HG02588 (cell line): ENCODE results near the gene RHOU.
"Not testable (repeated sequence)": the region's sequence is repeated elsewhere in the genome, so short reads cannot be mapped to it uniquely, and the experiment has no call there.

Experiments used
- ATAC-seq: cut with Tn5 transposase; IDR thresholded peaks from one replicate; pipeline ENCODE4 v1.9.1; 2021; ENCODE audit warnings: mild to moderate bottlenecking, moderate library complexity; ENCODE audit not compliant: unreplicated experiment

Gene RHOU

GRCh38 chr1:228734881-228735801, at the start of gene RHOU:
TSS of gene RHOU (plus strand) at chr1:228735479. CDS start at chr1:228735743, 264 bp downstream.
- ATAC-seq, result peak; percentile 73

- ATAC-seq, result no peak
Observed at GRCh38 chr1:228687587-228687986, 47.7 kb upstream of the RHOU start.

- no peak for ATAC-seq
Observed at GRCh38 chr1:228689255-228689654, 46.0 kb upstream of the RHOU start.

- ATAC-seq, result no peak
Observed at GRCh38 chr1:228691211-228691610, 44.1 kb upstream of the RHOU start.

DNA sequence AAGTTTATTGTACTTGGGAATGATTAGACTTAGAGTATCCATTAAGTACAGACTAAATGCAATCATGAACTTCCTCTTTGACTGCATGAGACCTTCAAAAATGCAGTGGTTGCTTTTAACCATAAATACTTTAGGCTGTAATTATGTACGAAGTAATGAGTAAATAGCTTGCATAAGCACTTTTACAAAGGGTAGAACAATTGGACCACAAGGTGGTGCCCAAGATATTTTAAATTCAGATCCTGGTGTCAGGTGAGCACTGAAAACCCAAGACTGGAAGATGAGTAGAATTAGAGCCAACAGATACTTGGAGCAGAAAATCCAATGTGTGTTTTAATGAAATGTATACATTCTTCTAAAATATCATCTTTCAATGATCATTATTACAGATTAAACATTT, 43.4 kb upstream of the RHOU start:
- ATAC-seq, result no peak

GRCh38 chr1:228694447-228694846, 40.8 kb upstream of the RHOU start:
- not testable (repeated sequence) for ATAC-seq

- no peak for ATAC-seq
Observed at GRCh38 chr1:228695015-228695955, 40.0 kb upstream of the RHOU start.

DNA sequence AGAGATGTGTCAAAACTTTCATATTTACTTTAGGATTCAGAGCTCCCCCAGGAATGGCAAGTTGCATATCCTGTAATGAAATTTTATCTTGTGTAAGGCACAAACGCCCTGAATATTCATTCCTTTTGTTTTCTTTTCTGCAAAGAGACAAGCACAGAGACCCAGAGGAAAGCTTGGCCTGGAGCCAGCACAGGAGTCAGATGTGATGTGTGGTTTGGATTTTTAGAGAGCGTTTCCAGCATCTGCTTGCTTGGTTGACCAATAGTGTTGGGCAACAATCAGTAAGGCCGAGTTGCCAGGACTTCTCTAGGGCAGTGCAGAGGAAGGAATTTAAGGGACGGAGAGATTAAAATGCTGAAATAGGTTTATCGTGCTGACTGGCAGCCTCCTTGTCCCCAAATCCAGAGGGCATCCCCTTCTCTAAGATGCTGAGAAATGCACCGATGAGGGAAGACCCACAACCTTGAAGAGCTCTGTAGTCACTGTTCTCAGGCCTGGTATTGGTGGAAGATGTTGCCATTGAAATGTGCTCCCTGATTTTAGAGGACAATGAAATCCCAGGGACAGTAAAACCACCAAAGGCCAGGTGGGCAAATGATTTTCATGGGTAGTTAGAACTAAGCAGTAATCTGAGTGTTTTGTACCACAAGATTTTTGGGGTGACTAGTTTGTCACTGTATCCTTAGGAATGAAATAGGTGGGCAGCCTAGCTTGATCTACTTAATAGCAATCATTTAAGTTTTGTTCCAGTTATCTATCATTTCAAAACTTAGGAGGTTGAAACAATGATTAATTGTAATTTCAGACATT, 37.9 kb upstream of the RHOU start:
- no peak for ATAC-seq

GRCh38 chr1:228698017-228698329, 37.3 kb upstream of the RHOU start:
- ATAC-seq, result no peak

- no peak for ATAC-seq
Observed at GRCh38 chr1:228702433-228702832, 32.8 kb upstream of the RHOU start.

GRCh38 chr1:228706305-228706704, 29.0 kb upstream of the RHOU start:
- no peak for ATAC-seq

DNA sequence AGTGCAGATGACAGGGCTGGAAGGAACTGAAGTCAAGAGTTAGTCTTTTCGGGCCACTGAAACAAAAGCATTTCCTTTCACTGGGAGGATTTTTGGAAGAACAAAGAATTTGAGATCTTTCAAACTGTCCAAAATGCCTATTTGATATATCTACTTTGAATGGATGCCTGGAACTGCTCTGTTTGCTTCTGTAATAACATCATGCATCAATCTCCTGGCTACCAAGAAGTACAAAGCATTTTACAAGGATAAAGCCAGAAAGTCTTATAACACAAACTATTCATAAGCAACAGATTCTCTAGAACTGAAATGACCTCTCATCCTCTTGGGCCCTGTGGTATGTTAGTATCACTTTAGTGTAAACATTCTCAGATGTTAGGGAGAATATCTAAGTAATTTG, 18.2 kb upstream of the RHOU start:
- no peak for ATAC-seq

DNA sequence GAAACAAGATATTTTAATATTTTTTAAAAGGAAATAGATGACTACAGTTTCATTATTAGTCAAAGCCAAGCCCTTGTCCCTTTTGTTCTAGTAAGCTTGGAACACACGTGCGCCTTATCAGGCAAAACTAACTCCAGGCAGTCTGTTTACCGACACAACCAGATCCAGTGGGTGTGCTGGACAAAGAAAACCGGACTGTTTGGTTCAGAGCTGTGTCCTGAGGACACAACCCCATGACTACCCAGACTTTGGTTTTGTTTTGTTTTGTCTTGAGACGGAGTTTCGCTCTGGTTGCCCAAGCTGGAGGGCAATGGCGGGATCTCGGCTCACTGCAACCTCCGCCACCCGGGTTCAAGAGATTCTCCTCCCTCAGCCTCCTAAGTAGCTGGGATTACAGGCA, 13.9 kb upstream of the RHOU start:
- ATAC-seq, result no peak

GRCh38 chr1:228723287-228723686, 12.0 kb upstream of the RHOU start:
- ATAC-seq, result no peak

DNA sequence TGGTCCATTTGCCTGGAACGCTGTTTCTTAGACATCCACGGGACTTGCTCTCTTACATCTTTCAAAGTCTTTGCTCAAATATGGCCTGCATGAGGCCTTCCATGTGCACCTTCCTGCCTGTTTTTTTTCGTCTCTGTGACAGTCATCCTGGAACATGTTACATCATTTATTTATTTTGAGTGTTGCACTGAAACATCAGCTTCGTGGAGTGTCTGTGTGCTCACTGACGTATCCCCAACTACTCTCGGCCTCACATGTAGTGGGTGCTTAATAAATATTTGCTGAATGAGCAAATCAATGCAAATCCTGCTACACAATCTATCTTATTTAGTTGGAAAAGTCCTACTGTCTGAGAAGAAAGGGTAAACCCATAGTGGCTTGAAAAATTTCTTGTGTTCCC, 11.4 kb upstream of the RHOU start:
- no peak for ATAC-seq

DNA sequence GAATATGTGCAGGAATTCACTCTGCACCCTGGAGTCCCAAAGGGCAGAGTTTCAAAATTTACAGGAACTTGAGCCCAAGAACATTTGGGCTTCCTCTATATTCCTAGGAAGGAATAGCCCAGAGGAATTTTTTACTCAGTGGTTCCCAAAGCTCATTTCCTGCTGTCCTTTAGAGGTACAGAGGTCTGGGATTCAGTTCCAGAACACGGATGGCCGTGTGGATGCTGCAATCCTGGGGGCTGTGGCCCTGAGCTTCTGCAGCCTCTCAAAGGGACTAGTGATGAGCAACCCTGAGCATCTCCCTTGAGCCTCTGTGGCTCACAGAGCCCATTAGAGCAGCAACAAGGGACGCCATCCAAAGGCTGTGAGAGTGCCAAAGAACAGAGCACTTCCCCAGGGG, 10.1 kb upstream of the RHOU start:
- ATAC-seq, result no peak

DNA sequence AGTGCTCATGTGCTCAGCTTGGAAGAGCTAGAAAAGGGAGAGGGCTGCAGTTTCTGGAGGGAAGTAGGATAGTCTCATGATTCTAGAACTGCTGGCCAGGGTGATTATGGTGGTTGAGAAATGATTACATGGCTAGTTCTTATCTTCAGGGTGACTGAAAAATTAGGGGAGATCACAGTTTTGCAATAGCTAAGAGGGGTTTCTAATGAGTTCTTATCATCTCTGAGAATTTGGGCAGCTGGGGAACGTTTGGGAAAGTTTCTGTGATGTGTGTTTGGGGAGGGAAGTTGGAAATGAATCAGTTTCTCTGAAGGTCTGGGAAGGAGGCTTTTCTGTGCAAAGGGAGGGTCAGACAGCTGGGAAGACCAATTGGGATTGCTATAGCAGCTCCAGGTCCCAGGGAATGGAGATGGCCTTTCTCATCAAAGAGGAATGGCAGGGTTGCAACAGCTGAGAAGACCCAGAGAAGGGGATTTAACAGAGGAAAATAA, 7.6 kb upstream of the RHOU start:
- ATAC-seq, result no peak

DNA sequence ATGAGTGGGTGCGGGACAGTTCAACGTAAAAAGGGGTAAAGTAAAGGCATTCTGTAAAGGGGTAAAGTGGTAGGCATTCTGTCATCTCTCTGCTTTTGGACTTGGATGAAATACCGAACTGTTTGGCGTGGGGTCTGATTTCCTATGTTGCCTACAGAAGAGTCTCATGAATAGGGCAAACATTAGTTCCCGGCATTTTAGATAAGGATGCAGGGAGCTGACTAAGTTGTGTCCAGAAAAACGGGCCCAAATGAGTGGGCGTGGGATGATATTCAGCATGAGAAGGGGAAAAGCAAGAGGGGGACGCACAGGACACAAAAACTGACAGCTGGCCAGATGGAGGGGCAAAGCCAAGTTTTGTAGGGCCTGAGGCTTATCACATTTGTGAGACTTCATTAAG, 2.9 kb upstream of the RHOU start:
- no peak for ATAC-seq

DNA sequence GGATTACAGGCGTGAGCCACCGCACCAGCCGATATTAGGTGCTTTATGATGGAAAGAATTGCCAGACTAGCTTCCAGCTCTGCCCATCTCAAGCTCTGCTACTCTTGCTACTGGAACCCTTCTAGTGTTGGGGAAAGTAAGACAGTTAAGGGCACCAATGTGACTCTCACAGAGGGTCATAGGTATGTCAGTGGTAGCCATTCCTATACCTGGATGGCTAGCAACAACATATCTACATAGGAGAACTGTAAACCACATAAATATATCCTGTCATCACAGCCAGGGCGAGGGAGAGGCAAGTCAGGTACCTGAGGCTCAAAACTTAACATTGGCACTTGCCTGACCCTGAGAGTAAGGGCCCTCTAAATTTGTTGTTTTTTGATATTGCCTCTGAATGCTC, 1.7 kb upstream of the RHOU start:
- no peak for ATAC-seq

DNA sequence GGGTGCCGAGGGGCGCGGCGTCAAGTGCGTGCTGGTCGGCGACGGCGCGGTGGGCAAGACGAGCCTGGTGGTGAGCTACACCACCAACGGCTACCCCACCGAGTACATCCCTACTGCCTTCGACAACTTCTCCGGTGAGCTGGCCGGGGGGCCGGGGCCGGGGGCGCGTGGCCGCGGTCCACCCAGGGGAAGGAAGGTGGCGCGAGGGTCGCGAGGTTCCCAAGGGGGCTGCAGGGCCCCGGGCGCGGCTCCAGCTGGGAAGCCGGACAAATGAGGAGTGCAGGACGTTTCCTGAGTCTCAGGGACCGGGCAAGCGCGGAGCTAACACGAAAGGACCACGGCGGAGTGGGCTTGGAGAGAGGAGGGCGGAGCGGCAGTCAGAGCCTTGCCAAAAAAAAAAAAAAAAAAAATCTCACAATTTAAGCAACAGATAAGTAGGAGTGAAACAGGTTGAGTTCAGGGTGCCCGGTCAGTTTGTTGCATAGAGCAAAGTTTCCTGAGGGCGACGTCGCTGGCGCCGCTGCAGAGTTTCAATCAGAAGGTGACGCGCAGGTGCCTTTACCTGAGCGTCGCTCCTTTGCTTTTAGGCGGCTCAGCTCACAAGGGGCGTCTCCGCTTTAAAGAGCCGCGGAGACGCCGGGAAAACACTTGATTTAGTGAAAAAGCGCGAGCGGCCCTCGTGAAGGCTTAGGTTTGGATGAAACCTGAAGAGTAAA, 750 bp downstream of the RHOU start:
- peak; percentile 20 for ATAC-seq
